Measurements from ENCODE around the gene SDHB. TPM values are rescaled to one million over a fixed set of nuclear protein-coding genes. Genes with fewer than 3 reads are reported as not detected.

Gene SDHB
- total and polyA plus RNA-seq, 9 of the 15 experiments (the other 6 are each of a cell fraction or from before 2014, with no cell fraction given), result 207 to 554 (median 365) TPM

- DNase-seq (ENCODE audit: extremely low read depth in 1 of 4, low spot score in 3 of 4) (no peak), FAIRE-seq (no peak), ATAC-seq (no peak)
- H3K4me3 ChIP-seq, result no peak overlapping the region
- no peaks in the 10 kb centered on the region; a peak in 1 of 5 replicates for H3K4me1 ChIP-seq (replicated peaks in 1 of 2; ENCODE audit: control insufficient read depth in 2 of 2, insufficient read depth in 2 of 2, low read length in 2 of 2)
- intact Hi-C loops (cut with micrococcal nuclease) (no loop called here), in situ Hi-C loops (cut with MboI) (no loop called here)
- WGBS (ENCODE audit: insufficient coverage, low coverage, missing lambda C conversion rate), result 3% methylated on average over 3 of the region's 3 CpGs
- no peaks in the 10 kb centered on the region for H3K79me2 ChIP-seq (ENCODE audit: control insufficient read depth, insufficient read depth, low read length)
- H3K9me3 ChIP-seq (replicated peaks; ENCODE audit: control insufficient read depth, insufficient read depth, low read depth, low read length), result no peaks in the 10 kb centered on the region; the same call in 1 of the 2 replicates
- no peaks in the 10 kb centered on the region; the same call in 1 of the 2 replicates for H4K20me1 ChIP-seq (replicated peaks; ENCODE audit: control insufficient read depth, insufficient read depth, low read length)
- CTCF ChIA-PET (ENCODE audit: low intra/inter-chr PET ratio), result no interaction called here
- H3K9ac ChIP-seq (ENCODE audit: insufficient read depth in 1 of 2, low read depth in 2 of 2, low read length in 2 of 2), result no peak overlapping the region
- POLR2A ChIA-PET, result no interaction called here
- no peak overlapping the region for H2AFZ ChIP-seq (ENCODE audit: low read depth, low read length)
- no peaks in the 10 kb centered on the region for H3K9me1 ChIP-seq (ENCODE audit: control insufficient read depth, insufficient read depth, low read length)
- H3K36me3 ChIP-seq (ENCODE audit: control insufficient read depth, insufficient read depth, low read length), result no peaks in the 10 kb centered on the region
- peaks cover 32 to 65% of the 10 kb centered on the region in 2 experiments for H3K27me3 ChIP-seq (ENCODE audit: control insufficient read depth in 2 of 2, insufficient read depth in 2 of 2, low read length in 2 of 2)
- no TSS peak for BruUV-seq (replicated peaks)
- no peak overlapping the region for H3K27ac ChIP-seq (ENCODE audit: extremely low read depth, low read depth, low read length)
- H3K4me2 ChIP-seq (ENCODE audit: insufficient read depth, low read length), result no peak overlapping the region
- TF ChIP-seq ADNP (tag; IDR thresholded peaks at IDR 0.05) (no peak), ZNF511 (CRISPR knock-in tag; IDR thresholded peaks at IDR 0.05) (no peak), PATZ1 (CRISPR knock-in tag; IDR thresholded peaks at IDR 0.05; ENCODE audit: borderline replicate concordance) (no peak), FOXK1 (CRISPR knock-in tag; IDR thresholded peaks at IDR 0.05; ENCODE audit: borderline replicate concordance) (no peak), TBP (optimal IDR thresholded peaks at IDR 0.05; ENCODE audit: low read depth, low read length) (no peak), GTF2A2 (tag; IDR thresholded peaks at IDR 0.05) (no peak), HNRNPL (IDR thresholded peaks at IDR 0.05; ENCODE audit: low read depth, low read length) (no peak), RBFOX2 (IDR thresholded peaks at IDR 0.05; ENCODE audit: low read depth, low read length) (no peak), ZNF282 (CRISPR knock-in tag; IDR thresholded peaks at IDR 0.05) (no peak), ZNF143 (CRISPR knock-in tag; IDR thresholded peaks at IDR 0.05) (no peak), ZNF134 (CRISPR knock-in tag; conservative IDR thresholded peaks at IDR 0.05) (no peak), ZNF354B (CRISPR knock-in tag; IDR thresholded peaks at IDR 0.05) (no peak), SAFB (IDR thresholded peaks at IDR 0.05; ENCODE audit: borderline replicate concordance, low read depth, low read length) (no peak), CEBPG (CRISPR knock-in tag; IDR thresholded peaks at IDR 0.05) (no peak), CEBPG (tag; conservative IDR thresholded peaks at IDR 0.05 in 1 of 2, IDR thresholded peaks at IDR 0.05 in 1 of 2) (no peak)
- TF ChIP-seq, protein P1, sequence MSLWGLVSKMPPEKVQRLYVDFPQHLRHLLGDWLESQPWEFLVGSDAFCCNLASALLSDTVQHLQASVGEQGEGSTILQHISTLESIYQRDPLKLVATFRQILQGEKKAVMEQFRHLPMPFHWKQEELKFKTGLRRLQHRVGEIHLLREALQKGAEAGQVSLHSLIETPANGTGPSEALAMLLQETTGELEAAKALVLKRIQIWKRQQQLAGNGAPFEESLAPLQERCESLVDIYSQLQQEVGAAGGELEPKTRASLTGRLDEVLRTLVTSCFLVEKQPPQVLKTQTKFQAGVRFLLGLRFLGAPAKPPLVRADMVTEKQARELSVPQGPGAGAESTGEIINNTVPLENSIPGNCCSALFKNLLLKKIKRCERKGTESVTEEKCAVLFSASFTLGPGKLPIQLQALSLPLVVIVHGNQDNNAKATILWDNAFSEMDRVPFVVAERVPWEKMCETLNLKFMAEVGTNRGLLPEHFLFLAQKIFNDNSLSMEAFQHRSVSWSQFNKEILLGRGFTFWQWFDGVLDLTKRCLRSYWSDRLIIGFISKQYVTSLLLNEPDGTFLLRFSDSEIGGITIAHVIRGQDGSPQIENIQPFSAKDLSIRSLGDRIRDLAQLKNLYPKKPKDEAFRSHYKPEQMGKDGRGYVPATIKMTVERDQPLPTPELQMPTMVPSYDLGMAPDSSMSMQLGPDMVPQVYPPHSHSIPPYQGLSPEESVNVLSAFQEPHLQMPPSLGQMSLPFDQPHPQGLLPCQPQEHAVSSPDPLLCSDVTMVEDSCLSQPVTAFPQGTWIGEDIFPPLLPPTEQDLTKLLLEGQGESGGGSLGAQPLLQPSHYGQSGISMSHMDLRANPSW (CRISPR knock-in tag; IDR thresholded peaks at IDR 0.05), result no peak
- TF ChIP-seq, protein P2, sequence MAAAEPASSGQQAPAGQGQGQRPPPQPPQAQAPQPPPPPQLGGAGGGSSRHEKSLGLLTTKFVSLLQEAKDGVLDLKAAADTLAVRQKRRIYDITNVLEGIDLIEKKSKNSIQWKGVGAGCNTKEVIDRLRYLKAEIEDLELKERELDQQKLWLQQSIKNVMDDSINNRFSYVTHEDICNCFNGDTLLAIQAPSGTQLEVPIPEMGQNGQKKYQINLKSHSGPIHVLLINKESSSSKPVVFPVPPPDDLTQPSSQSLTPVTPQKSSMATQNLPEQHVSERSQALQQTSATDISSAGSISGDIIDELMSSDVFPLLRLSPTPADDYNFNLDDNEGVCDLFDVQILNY (CRISPR knock-in tag; IDR thresholded peaks at IDR 0.05), result no peak
Measured at GRCh38 chr1:17067069-17067426, 13.2 kb upstream of the SDHB start.
